Measurements from ENCODE around the gene CHTF8. TPM values are rescaled to one million over a fixed set of nuclear protein-coding genes. Genes with fewer than 3 reads are reported as not detected.

The CHTF8 gene
- polyA plus RNA-seq, 1 of the 3 experiments (the other 2 are of a cell fraction), result 83.0 TPM

GRCh38 chr16:69077251-69077650 is 55.1 kb downstream of the CHTF8 start:
- Histone ChIP-seq H2AFZ (ENCODE audit: low read depth) (no peak overlapping the region), H3K36me3 (replicated peaks in 1 of 2; ENCODE audit: control insufficient read depth in 1 of 2, insufficient read depth in 2 of 2, low read length in 1 of 2) (no peaks in the 10 kb centered on the region), H4K20me1 (ENCODE audit: insufficient read depth) (no peaks in the 10 kb centered on the region), H3K9me2 (no peaks in the 10 kb centered on the region), H3K9me3 (no peaks in the 10 kb centered on the region), H3K79me2 (ENCODE audit: insufficient read depth) (no peaks in the 10 kb centered on the region), H3K4me1 (ENCODE audit: control insufficient read depth in 1 of 2, insufficient read depth in 2 of 2, low read depth in 1 of 2, low read length in 1 of 2) (peaks cover 0 to 11% of the 10 kb centered on the region in 2 experiments; a peak in 2 of 4 replicates), H3K27me3 (ENCODE audit: insufficient read depth) (no peaks in the 10 kb centered on the region), H3F3A (replicated peaks; ENCODE audit: insufficient read depth) (peaks cover 26% of the 10 kb centered on the region), H3K9ac (no peak overlapping the region), H3K27ac (ENCODE audit: low read depth in 2 of 2, low read length in 1 of 2) (peak overlapping the region in 1 of 2 experiments; percentile 54; a peak in 2 of 4 replicates), H3K4me3 (ENCODE audit: low read depth in 2 of 2, low read length in 1 of 2) (no peak overlapping the region), H3K4me2 (no peak overlapping the region)
- TF ChIP-seq RFX5 (IDR thresholded peaks at IDR 0.05; ENCODE audit: low read length) (no peak), SIN3A (IDR thresholded peaks at IDR 0.05; ENCODE audit: borderline replicate concordance, low read depth, low read length) (no peak), FOXJ3 (CRISPR knock-in tag; IDR thresholded peaks at IDR 0.05) (no peak), RCOR1 (IDR thresholded peaks at IDR 0.05; ENCODE audit: low read length) (no peak), IRF3 (IDR thresholded peaks at IDR 0.05; ENCODE audit: low read depth, low read length) (no peak), GATA2 (CRISPR knock-in tag; IDR thresholded peaks at IDR 0.05) (no peak), EP300 (IDR thresholded peaks at IDR 0.05; ENCODE audit: borderline replicate concordance in 1 of 2, low read depth in 1 of 2, low read length in 1 of 2) (peak in 1 of 2 experiments; percentile 38; a peak in 1 of 4 replicates), RXRA (IDR thresholded peaks at IDR 0.05; ENCODE audit: borderline replicate concordance, low read depth) (no peak; the same call in 1 of the 2 replicates), FOSL2 (IDR thresholded peaks at IDR 0.05; ENCODE audit: borderline replicate concordance, low read depth) (peak; percentile 69), FOXM1 (IDR thresholded peaks at IDR 0.05; ENCODE audit: low read depth) (no peak), YY1 (IDR thresholded peaks at IDR 0.05; ENCODE audit: low read depth) (no peak), TAF1 (IDR thresholded peaks at IDR 0.05; ENCODE audit: borderline replicate concordance, low read depth, low read length) (no peak), MEF2A (IDR thresholded peaks at IDR 0.05; ENCODE audit: borderline replicate concordance, low read depth) (peak; percentile 11; the same call in 1 of the 2 replicates), NRF1 (IDR thresholded peaks at IDR 0.05; ENCODE audit: low read depth, low read length) (no peak), TCF12 (IDR thresholded peaks at IDR 0.05) (peak; percentile 62), JUND (IDR thresholded peaks at IDR 0.05) (no peak), EZH2phosphoT487 (IDR thresholded peaks at IDR 0.05; ENCODE audit: borderline replicate concordance, low read depth) (no peak), SMC3 (IDR thresholded peaks at IDR 0.05; ENCODE audit: low read depth, low read length) (no peak), ELF1 (IDR thresholded peaks at IDR 0.05) (no peak), NFIC (IDR thresholded peaks at IDR 0.05; ENCODE audit: borderline replicate concordance) (peak; percentile 34; the same call in 1 of the 2 replicates), MXI1 (IDR thresholded peaks at IDR 0.05; ENCODE audit: low read depth, low read length) (no peak), TEAD4 (IDR thresholded peaks at IDR 0.05; ENCODE audit: borderline replicate concordance, insufficient read depth) (no peak), USF2 (IDR thresholded peaks at IDR 0.05; ENCODE audit: borderline replicate concordance, low read depth, low read length) (no peak), PBX3 (IDR thresholded peaks at IDR 0.05) (peak; percentile 45), CHD2 (IDR thresholded peaks at IDR 0.05; ENCODE audit: low read length, partially characterized antibody) (no peak), RAD21 (IDR thresholded peaks at IDR 0.05; ENCODE audit: low read length) (no peak), MAX (IDR thresholded peaks at IDR 0.05; ENCODE audit: low read depth) (no peak), GABPA (IDR thresholded peaks at IDR 0.05; ENCODE audit: low read depth) (no peak)
- TF ChIP-seq, protein P1, sequence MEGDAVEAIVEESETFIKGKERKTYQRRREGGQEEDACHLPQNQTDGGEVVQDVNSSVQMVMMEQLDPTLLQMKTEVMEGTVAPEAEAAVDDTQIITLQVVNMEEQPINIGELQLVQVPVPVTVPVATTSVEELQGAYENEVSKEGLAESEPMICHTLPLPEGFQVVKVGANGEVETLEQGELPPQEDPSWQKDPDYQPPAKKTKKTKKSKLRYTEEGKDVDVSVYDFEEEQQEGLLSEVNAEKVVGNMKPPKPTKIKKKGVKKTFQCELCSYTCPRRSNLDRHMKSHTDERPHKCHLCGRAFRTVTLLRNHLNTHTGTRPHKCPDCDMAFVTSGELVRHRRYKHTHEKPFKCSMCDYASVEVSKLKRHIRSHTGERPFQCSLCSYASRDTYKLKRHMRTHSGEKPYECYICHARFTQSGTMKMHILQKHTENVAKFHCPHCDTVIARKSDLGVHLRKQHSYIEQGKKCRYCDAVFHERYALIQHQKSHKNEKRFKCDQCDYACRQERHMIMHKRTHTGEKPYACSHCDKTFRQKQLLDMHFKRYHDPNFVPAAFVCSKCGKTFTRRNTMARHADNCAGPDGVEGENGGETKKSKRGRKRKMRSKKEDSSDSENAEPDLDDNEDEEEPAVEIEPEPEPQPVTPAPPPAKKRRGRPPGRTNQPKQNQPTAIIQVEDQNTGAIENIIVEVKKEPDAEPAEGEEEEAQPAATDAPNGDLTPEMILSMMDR (IDR thresholded peaks at IDR 0.05), result no peak
- WGBS (ENCODE audit: low lambda C conversion rate), result 50% methylated on average over 4 of the region's 4 CpGs
- DNase-seq, result no peak
- ChIA-PET POLR2A (no interaction called here), CTCF (no interaction called here)

Measured in SK-N-SH (cell line).